HepG2 (cell line): ENCODE results near the gene OSER1. TPM values are rescaled to one million over a fixed set of nuclear protein-coding genes. Genes with fewer than 3 reads are reported as not detected.
A peak's percentile ranks its signal among the peaks of the same experiment; 100 is the strongest.

ENCODE experiments used
- ATF1 ChIP-seq: IDR thresholded peaks from 2 replicates; pipeline ENCODE4 v1.6.1; 2016; ENCODE audit warnings: mild to moderate bottlenecking, control low read depth
- ATF7-NPFF ChIP-seq: sonication (generic); formaldehyde crosslinking; IDR thresholded peaks from 2 replicates; pipeline ENCODE4 v1.8.1; 2023; ENCODE audit warnings: mild to moderate bottlenecking, low read depth, missing genetic modification reagents, moderate library complexity
- CREBL2 ChIP-seq: sonication (generic); formaldehyde crosslinking; IDR thresholded peaks from 2 replicates; pipeline ENCODE4 v1.8.1; 2023; ENCODE audit warnings: missing genetic modification reagents, mild to moderate bottlenecking, borderline replicate concordance
- FOXC1 ChIP-seq: sonication (generic); formaldehyde crosslinking; IDR thresholded peaks from 2 replicates; pipeline ENCODE4 v1.8.0; 2022; ENCODE audit warnings: mild to moderate bottlenecking, missing genetic modification reagents, borderline replicate concordance
- GFI1 ChIP-seq: sonication (generic); formaldehyde crosslinking; IDR thresholded peaks from 2 replicates; pipeline ENCODE4 v1.5.0; 2020; ENCODE audit warnings: missing genetic modification reagents, mild to moderate bottlenecking, borderline replicate concordance
- GMEB2 ChIP-seq: IDR thresholded peaks from 2 replicates; pipeline ENCODE4 v1.6.1; 2016; ENCODE audit warnings: missing biosample characterization, missing genetic modification reagents, low read depth
- HOXA5 ChIP-seq: sonication (generic); formaldehyde crosslinking; IDR thresholded peaks from 2 replicates; pipeline ENCODE4 v1.4.0; 2020; ENCODE audit warnings: missing genetic modification reagents
- MAZ ChIP-seq, 2 experiments: sonication (generic) in 1 of 2; formaldehyde crosslinking in 1 of 2; IDR thresholded peaks; 2 replicates each; pipeline versions ENCODE4 v1.5.0 to v1.6.1; 2012 to 2020; ENCODE audit warnings: low read depth in 2 of 2, mild to moderate bottlenecking in 2 of 2, borderline replicate concordance in 1 of 2, improper control_type of control experiment in 1 of 2, low read length in 1 of 2, missing genetic modification reagents in 1 of 2, moderate library complexity in 1 of 2
- NFE2 ChIP-seq: sonication (generic); formaldehyde crosslinking; IDR thresholded peaks from 2 replicates; pipeline ENCODE4 v1.4.0; 2020; ENCODE audit warnings: missing genetic modification reagents
- PHF5A ChIP-seq: IDR thresholded peaks from one replicate; pipeline ENCODE4 v1.6.1; 2018; ENCODE audit warnings: low read depth, missing genetic modification reagents; ENCODE audit not compliant: unreplicated experiment
- RAD51 ChIP-seq: fragments of 450-650 bp; IDR thresholded peaks from 2 replicates; pipeline ENCODE4 v1.6.1; 2016; ENCODE audit warnings: borderline replicate concordance
- REXO4 ChIP-seq: sonication (generic); formaldehyde crosslinking; IDR thresholded peaks from 2 replicates; pipeline ENCODE4 v1.8.0; 2022; ENCODE audit warnings: missing genetic modification reagents, mild to moderate bottlenecking, borderline replicate concordance
- RFX3 ChIP-seq: IDR thresholded peaks from 2 replicates; pipeline ENCODE4 v1.6.1; 2016; ENCODE audit warnings: missing biosample characterization, missing genetic modification reagents
- ZNF383 ChIP-seq: sonication (generic); formaldehyde crosslinking; IDR thresholded peaks from 2 replicates; pipeline ENCODE4 v1.4.0; 2020; ENCODE audit warnings: missing genetic modification reagents, mild to moderate bottlenecking, borderline replicate concordance
- ZNF672 ChIP-seq: sonication (generic); formaldehyde crosslinking; IDR thresholded peaks from 2 replicates; pipeline ENCODE4 v1.8.1; 2022; ENCODE audit warnings: missing genetic modification reagents
- ZNF713 ChIP-seq: sonication (generic); formaldehyde crosslinking; IDR thresholded peaks from 2 replicates; pipeline ENCODE4 v1.4.0; 2020; ENCODE audit warnings: mild to moderate bottlenecking, missing genetic modification reagents
- ZNF790 ChIP-seq: sonication (generic); formaldehyde crosslinking; IDR thresholded peaks from 2 replicates; pipeline ENCODE4 v1.8.0; 2022; ENCODE audit warnings: missing genetic modification reagents, mild to moderate bottlenecking, borderline replicate concordance
- ZNF841 ChIP-seq: sonication (generic); formaldehyde crosslinking; IDR thresholded peaks from 2 replicates; pipeline ENCODE4 v1.8.1; 2023; ENCODE audit warnings: missing genetic modification reagents, borderline replicate concordance
- polyA plus RNA-seq, 8 experiments: library from polyadenylated mRNA; depleted of rRNA in 3 of 8; stranded (reverse) in 7 of 8; unstranded in 1 of 8; fragments of >200 nt; fragmentation: Illumina TruSeq in 4 of 8; extraction: Trizol in 4 of 8; gene quantifications; 2 replicates each; pipeline versions ENCODE4 v1.2.1 to v1.2.3, GENCODE V29; 2011 to 2016; ENCODE audit warnings: low read depth in 4 of 8, missing spikeins in 1 of 8, mixed read lengths in 1 of 8; ENCODE audit not compliant: insufficient read depth in 1 of 8
- total RNA-seq, 5 experiments: library from RNA; depleted of rRNA; stranded (reverse); fragments of >200 nt; fragmentation: Illumina TruSeq; extraction: Trizol; gene quantifications; 2 replicates each; pipeline ENCODE4 v1.2.3, GENCODE V29; 2016; ENCODE audit warnings: low read depth in 1 of 5
- TF ChIP-seq, protein P1 (sequence below): sonication (generic); formaldehyde crosslinking; IDR thresholded peaks from 2 replicates; pipeline ENCODE4 v1.4.0; 2020; ENCODE audit warnings: missing genetic modification reagents, borderline replicate concordance
- TF ChIP-seq, protein P2 (sequence below): sonication (generic); formaldehyde crosslinking; IDR thresholded peaks from 2 replicates; pipeline ENCODE4 v1.4.0; 2020; ENCODE audit warnings: missing genetic modification reagents, borderline replicate concordance

OSER1 gene
- total and polyA plus RNA-seq, 2 of the 13 experiments (the other 11 are each of a cell fraction or from before 2014, with no cell fraction given) = 71.2 to 71.5 TPM

DNA sequence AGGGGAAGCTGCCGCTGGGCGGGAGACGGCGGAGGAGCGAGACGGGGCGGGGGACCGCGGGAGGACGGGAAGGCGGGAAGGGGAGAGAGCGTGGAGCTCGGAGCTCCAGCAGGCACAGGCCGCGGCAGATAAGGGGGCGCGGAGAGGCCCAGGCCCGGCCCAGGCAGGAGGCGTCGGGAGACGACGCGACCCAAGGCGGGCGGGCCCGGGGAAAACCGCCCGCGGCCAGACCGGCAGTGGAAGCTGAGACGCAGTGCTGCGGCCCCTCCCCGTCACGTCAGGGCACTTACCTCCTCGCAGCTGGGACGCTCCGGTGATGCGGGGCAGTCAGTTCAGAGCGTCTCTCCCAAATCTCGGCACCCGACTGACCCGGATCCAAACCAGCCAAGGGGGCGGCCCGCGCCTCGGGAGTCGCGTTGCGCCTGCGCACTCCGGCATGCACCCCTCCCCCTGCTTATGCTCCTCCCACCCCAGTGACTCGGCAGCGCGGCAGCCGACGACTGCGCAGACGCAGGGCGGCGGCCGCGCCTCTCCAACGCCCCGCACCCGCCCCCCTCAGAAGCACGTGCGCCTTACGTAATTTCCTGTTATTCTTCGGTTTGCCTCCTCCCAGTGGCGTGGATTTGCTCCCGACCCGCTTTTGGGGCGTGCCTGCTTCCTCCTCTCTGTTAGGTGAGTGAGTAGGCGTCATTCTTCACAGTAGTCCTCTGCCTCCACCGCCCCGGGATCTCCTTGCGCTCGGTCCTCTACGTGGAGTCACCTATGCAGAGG lies at the start of gene OSER1 (continued):
- TF ChIP-seq, protein P1, sequence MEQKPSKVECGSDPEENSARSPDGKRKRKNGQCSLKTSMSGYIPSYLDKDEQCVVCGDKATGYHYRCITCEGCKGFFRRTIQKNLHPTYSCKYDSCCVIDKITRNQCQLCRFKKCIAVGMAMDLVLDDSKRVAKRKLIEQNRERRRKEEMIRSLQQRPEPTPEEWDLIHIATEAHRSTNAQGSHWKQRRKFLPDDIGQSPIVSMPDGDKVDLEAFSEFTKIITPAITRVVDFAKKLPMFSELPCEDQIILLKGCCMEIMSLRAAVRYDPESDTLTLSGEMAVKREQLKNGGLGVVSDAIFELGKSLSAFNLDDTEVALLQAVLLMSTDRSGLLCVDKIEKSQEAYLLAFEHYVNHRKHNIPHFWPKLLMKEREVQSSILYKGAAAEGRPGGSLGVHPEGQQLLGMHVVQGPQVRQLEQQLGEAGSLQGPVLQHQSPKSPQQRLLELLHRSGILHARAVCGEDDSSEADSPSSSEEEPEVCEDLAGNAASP (CRISPR knock-in tag) = no peak; the same call in 1 of the 2 replicates
- TF ChIP-seq ZNF790 (CRISPR knock-in tag) (peak; percentile 85; the same call in 1 of the 2 replicates), NFE2 (CRISPR knock-in tag) (peak; percentile 85; the same call in 1 of the 2 replicates), HOXA5 (CRISPR knock-in tag) (peak; percentile 72), MAZ (IDR thresholded peaks at IDR 0.05; ENCODE audit: borderline replicate concordance, low read depth, low read length) (peak; percentile 100), MAZ (CRISPR knock-in tag; IDR thresholded peaks at IDR 0.05; ENCODE audit: low read depth) (peak; percentile 98), ZNF841 (0 out of 2 replicates have a peak, but pooled peaks have one; percentile 62), ATF1 (peak; percentile 92), GFI1 (CRISPR knock-in tag) (peak; percentile 99), FOXC1 (CRISPR knock-in tag) (peak; percentile 97), REXO4 (CRISPR knock-in tag) (peak; percentile 80), RFX3 (CRISPR knock-in tag) (no peak; the same call in 1 of the 2 replicates), ZNF672 (CRISPR knock-in tag) (peak; percentile 73; the same call in 1 of the 2 replicates), GMEB2 (CRISPR knock-in tag) (peak; percentile 38; the same call in 1 of the 2 replicates), ATF7-NPFF (CRISPR knock-in tag) (peak; percentile 87), CREBL2 (CRISPR knock-in tag) (0 out of 2 replicates have a peak, but pooled peaks have one; percentile 76), ZNF713 (CRISPR knock-in tag) (no peak), ZNF383 (no peak), PHF5A (CRISPR knock-in tag) (peak; percentile 68), RAD51 (peak; percentile 75)
- TF ChIP-seq, protein P2, sequence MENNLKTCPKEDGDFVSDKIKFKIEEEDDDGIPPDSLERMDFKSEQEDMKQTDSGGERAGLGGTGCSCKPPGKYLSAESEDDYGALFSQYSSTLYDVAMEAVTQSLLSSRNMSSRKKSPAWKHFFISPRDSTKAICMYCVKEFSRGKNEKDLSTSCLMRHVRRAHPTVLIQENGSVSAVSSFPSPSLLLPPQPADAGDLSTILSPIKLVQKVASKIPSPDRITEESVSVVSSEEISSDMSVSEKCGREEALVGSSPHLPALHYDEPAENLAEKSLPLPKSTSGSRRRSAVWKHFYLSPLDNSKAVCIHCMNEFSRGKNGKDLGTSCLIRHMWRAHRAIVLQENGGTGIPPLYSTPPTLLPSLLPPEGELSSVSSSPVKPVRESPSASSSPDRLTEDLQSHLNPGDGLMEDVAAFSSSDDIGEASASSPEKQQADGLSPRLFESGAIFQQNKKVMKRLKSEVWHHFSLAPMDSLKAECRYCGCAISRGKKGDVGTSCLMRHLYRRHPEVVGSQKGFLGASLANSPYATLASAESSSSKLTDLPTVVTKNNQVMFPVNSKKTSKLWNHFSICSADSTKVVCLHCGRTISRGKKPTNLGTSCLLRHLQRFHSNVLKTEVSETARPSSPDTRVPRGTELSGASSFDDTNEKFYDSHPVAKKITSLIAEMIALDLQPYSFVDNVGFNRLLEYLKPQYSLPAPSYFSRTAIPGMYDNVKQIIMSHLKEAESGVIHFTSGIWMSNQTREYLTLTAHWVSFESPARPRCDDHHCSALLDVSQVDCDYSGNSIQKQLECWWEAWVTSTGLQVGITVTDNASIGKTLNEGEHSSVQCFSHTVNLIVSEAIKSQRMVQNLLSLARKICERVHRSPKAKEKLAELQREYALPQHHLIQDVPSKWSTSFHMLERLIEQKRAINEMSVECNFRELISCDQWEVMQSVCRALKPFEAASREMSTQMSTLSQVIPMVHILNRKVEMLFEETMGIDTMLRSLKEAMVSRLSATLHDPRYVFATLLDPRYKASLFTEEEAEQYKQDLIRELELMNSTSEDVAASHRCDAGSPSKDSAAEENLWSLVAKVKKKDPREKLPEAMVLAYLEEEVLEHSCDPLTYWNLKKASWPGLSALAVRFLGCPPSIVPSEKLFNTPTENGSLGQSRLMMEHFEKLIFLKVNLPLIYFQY (CRISPR knock-in tag) = peak; percentile 62; the same call in 1 of the 2 replicates
